ENCODE data around the gene NRIP1. TPM values are rescaled to one million over a fixed set of nuclear protein-coding genes. Genes with fewer than 3 reads are reported as not detected.

NRIP1 gene
- total and polyA plus RNA-seq, 2 donors (not counting 3 experiments of a cell fraction or from before 2014, with no cell fraction given): 2.8 to 24.0 TPM

- Histone ChIP-seq H3K27me3 (ENCODE audit: control insufficient read depth in 2 of 2, insufficient read depth in 2 of 2, low read length in 2 of 2) (no peaks in the 10 kb centered on the region), H3K79me2 (ENCODE audit: control insufficient read depth, insufficient read depth, low read length) (no peaks in the 10 kb centered on the region), H3K4me2 (ENCODE audit: insufficient read depth, low read length) (no peak overlapping the region), H3K9ac (replicated peaks; ENCODE audit: extremely low read depth, insufficient read depth, low read length) (no peak overlapping the region), H3K36me3 (ENCODE audit: control insufficient read depth in 2 of 2, extremely low read depth in 1 of 2, insufficient read depth in 2 of 2, low read length in 2 of 2) (no peaks in the 10 kb centered on the region), H3K9me1 (replicated peaks; ENCODE audit: control insufficient read depth, extremely low read depth, insufficient read depth, low read length) (no peaks in the 10 kb centered on the region), H4K20me1 (replicated peaks; ENCODE audit: control insufficient read depth, extremely low read depth, insufficient read depth, low read length) (no peaks in the 10 kb centered on the region), H3K4me1 (ENCODE audit: control insufficient read depth, extremely low read depth, insufficient read depth, low read length) (no peaks in the 10 kb centered on the region), H3K27ac (ENCODE audit: insufficient read depth, low read depth, low read length) (no peak overlapping the region), H3K4me3 (replicated peaks in 1 of 3; ENCODE audit: insufficient read depth in 1 of 3, low read depth in 1 of 3, low read length in 3 of 3) (no peak overlapping the region), H2AFZ (ENCODE audit: low read depth, low read length) (no peak overlapping the region), H3K9me3 (replicated peaks; ENCODE audit: control insufficient read depth, insufficient read depth, low read length) (no peaks in the 10 kb centered on the region)
- TF ChIP-seq POLR2AphosphoS5 (IDR thresholded peaks at IDR 0.05; ENCODE audit: insufficient read depth, low read depth, low read length) (no peak), CTCF (IDR thresholded peaks at IDR 0.05; ENCODE audit: extremely low read depth in 1 of 2, insufficient read depth in 1 of 2, low read depth in 1 of 2, low read length in 2 of 2) (no peak), JUN (IDR thresholded peaks at IDR 0.05; ENCODE audit: borderline replicate concordance, insufficient read depth, insufficient read length, low read depth) (no peak), FOS (IDR thresholded peaks at IDR 0.05; ENCODE audit: borderline replicate concordance, insufficient read depth, low read length) (no peak), MYC (IDR thresholded peaks at IDR 0.05; ENCODE audit: low read depth, low read length) (no peak), EZH2 (IDR thresholded peaks at IDR 0.05; ENCODE audit: borderline replicate concordance, low read depth, low read length, severe bottlenecking) (no peak), GATA2 (IDR thresholded peaks at IDR 0.05; ENCODE audit: insufficient read depth, insufficient read length, low read depth, low read length) (no peak), POLR2A (IDR thresholded peaks at IDR 0.05; ENCODE audit: low read depth, low read length) (no peak)
- TF ChIP-seq, protein P1, sequence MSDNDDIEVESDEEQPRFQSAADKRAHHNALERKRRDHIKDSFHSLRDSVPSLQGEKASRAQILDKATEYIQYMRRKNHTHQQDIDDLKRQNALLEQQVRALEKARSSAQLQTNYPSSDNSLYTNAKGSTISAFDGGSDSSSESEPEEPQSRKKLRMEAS (IDR thresholded peaks at IDR 0.05; ENCODE audit: insufficient read depth, insufficient read length): no peak
- DNase-seq (ENCODE audit: low read depth, low spot score): no peak
- FAIRE-seq: no peak
- POLR2A ChIA-PET: no interaction called here
- no TSS peak for BruUV-seq (replicated peaks)
- CTCF ChIA-PET: no interaction called here
- intact Hi-C loops (cut with micrococcal nuclease) (no loop called here), dilution Hi-C loops (cut with MboI; ENCODE audit: extremely low pct_ligation_motif_present, low sequenced_read_pairs) (no loop called here)
These were observed 48.1 kb upstream of the NRIP1 start for GRCh38 chr21:15112858-15113257.

Data from endothelial cell of umbilical vein (primary cell).